ENCODE results near the gene BACE2.

DNA sequence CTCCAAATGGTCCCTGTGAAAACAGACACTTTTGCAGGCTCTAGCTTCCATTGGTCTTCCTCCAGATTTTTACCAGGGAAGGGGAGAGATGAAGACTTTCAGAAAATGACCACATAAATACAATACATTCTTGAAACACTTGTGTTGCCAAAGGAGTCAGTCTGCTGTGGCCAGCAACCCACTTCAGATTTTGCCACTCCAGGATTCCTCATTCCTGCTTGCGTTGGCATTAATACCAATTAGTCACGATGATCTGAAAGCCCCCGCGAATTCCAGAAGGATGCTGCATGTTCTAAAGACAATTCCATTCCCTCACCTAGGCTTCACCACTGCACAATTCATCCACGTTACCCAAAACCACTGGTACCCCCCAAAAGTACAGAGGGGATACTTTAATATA lies 7.9 kb upstream of the BACE2 start:
- no peak for TF ChIP-seq POLR2A (IDR thresholded peaks at IDR 0.05)
- TF ChIP-seq, protein P1, sequence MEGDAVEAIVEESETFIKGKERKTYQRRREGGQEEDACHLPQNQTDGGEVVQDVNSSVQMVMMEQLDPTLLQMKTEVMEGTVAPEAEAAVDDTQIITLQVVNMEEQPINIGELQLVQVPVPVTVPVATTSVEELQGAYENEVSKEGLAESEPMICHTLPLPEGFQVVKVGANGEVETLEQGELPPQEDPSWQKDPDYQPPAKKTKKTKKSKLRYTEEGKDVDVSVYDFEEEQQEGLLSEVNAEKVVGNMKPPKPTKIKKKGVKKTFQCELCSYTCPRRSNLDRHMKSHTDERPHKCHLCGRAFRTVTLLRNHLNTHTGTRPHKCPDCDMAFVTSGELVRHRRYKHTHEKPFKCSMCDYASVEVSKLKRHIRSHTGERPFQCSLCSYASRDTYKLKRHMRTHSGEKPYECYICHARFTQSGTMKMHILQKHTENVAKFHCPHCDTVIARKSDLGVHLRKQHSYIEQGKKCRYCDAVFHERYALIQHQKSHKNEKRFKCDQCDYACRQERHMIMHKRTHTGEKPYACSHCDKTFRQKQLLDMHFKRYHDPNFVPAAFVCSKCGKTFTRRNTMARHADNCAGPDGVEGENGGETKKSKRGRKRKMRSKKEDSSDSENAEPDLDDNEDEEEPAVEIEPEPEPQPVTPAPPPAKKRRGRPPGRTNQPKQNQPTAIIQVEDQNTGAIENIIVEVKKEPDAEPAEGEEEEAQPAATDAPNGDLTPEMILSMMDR (IDR thresholded peaks at IDR 0.05) = no peak
